NCI-H226 (cell line): Measurements from ENCODE around the gene POLR2A.
A peak's percentile ranks its signal among the peaks of the same experiment; 100 is the strongest.

ENCODE experiments used
- DNase-seq: peaks from one replicate; pipeline ENCODE4 v3.0.0-alpha.2; 2015

POLR2A gene

GRCh38 chr17:7484067-7484918 lies at the start of gene POLR2A:
Gene POLR2A (plus strand): TSS chr17:7484366.
- peak; percentile 96 for DNase-seq

GRCh38 chr17:7435676-7436555 lies 48.2 kb upstream of the POLR2A start:
- no peak for DNase-seq

- DNase-seq, result peak; percentile 81
Observed at GRCh38 chr17:7436556-7437368, 47.4 kb upstream of the POLR2A start.

- no peak for DNase-seq
Observed at GRCh38 chr17:7437369-7437863, 46.8 kb upstream of the POLR2A start.

DNA sequence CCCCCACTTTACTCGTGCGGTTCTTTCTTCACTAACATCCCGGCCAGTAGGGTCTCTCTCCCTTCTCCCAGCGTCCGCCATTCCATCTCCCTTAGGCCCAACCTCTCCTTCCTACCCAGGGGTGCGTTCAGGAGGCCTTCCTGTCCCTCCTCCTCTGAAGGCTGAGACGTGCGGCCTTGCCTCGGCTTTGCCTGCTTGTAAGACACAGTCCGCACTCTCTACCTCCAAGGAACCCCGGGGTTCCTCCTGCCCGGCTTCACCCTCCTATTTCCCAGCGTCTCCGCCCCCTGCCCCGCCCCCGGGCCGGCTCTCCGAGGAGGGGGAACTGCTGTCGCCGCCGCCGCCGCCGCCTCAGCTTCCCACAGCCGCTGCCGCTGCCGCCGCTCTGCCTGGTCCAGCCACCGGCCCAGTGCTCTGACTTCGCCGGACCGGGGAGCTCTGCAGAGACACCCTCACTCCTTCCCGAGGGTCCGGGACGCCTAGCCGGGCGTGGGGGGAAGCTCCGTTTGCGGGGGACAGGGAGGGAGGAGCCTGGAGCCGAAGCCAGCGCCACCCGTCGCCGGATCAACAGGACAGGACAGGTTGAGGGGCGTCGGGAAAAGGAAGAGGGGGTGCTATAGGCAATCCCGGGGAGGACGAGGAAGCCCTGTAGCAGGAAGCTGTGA lies 46.1 kb upstream of the POLR2A start:
- DNase-seq, result no peak

DNA sequence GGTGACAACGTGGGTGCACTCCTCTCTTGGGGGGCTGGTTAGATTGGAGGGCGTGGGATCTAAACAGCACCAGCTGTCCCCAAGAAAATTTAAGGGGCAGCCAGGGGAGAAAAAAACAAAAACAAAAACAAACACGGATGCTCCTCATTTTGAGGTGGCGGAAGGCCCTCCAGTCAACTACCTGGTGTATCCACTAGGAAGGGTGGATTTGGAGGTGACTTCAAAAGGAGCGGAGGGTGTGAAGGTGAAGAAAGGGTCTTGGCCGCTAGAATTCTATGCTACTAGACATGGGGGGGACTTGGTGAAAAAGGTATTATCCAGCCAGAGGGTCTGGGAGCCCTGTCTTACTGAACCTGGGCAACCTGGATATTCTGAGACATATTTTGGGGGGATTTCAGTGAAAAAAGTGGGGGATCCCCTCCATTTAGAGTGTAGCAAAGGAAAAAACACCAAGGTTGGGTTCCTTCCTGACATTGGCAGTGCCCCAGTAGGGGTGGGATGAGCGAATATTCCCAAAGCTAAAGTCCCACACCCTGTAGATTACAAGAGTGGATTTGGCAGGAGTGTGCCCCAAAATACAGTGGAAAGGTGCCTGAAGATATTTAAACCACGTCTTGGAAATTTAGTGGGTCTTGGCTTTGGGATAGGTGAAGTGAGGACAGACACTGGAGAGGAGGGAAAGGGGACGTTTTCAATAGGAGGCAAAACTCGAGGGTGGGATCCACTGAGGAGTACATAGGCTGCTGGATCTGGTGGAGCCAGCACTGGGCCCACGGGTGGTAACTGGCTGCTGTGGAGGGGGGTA lies 45.3 kb upstream of the POLR2A start:
- DNase-seq, result no peak

DNA sequence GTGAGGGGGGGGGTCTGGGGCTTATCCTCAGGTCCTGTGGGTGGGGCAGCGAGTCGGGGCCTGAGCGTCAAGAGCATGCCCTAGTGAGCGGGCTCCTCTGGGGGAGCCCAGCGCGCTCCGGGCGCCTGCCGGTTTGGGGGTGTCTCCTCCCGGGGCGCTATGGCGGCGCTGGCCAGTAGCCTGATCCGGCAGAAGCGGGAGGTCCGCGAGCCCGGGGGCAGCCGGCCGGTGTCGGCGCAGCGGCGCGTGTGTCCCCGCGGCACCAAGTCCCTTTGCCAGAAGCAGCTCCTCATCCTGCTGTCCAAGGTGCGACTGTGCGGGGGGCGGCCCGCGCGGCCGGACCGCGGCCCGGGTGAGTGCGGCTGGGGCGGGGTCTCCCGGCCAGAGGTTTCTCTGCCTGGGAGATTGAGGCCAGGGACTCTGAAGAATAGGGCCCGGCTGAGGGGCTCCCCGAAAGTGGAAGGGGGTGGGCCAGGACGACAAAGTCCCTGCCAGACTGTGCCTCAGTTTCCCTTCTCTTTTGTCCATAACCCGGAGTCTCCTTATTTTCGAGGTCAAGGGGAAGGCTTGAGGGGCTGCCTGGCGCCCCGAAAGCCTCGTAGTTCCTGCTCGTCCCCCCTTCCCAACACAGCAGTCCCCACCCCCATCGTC lies 44.6 kb upstream of the POLR2A start, which contains the start of gene FGF11:
TSS of gene FGF11 (plus strand) at position 51 of the 651 bp plus-strand sequence. CDS start at position 160, 109 bp downstream.
- no peak for DNase-seq

DNA sequence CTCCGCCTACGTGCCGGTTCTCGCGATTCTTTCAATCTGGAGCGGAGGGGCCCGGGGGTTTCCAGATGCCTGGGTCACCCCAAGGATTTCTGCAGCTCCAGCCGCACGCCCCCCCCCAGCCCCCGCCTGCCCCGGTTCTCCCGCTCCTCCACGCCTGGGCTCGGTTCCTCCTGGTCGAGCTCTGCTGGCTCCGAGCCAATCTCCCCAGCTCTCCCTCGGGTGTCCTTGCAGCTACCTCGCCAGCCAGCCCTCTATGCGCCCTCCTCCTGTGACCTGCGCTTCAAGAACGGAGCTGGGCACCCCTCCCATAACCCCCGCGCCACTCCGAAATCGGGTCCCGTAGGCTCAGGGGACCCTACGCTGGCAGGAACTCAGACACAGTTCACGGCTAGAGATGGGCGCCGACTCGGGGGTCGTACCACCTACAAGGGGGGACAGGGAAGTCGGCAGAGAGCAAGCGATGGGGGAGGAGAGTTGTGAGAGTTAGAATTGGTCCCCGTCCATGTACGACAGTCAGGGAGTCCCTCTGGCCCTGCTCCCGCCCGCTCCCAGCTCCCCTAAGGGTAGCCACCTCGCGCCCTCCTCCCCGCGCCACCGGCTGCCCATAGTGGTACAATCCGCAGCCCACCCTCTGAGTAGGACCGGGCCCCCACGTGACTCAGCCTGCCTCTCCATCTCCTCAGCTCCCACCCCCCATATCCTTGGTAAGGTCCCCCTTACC lies 43.9 kb upstream of the POLR2A start:
- DNase-seq, result peak; percentile 34

DNA sequence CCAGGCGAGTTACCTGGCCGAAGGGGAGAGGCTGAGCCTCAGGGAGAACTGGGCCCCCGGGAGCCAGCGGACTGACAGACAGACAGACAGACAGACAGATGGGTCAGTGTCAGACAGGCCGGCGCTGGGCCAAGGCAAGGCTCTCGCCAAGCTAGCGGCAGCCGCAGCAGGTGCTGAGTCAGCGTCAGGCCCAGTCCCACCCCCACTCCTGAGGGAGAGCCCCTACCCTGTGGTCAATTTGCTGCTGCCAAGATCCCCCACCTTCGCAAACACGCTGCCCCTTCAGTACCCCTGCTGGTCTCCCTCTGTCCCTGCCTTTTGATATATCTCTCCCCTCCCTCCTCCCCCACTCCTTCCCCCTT lies 43.4 kb upstream of the POLR2A start:
- peak; percentile 21 for DNase-seq

DNA sequence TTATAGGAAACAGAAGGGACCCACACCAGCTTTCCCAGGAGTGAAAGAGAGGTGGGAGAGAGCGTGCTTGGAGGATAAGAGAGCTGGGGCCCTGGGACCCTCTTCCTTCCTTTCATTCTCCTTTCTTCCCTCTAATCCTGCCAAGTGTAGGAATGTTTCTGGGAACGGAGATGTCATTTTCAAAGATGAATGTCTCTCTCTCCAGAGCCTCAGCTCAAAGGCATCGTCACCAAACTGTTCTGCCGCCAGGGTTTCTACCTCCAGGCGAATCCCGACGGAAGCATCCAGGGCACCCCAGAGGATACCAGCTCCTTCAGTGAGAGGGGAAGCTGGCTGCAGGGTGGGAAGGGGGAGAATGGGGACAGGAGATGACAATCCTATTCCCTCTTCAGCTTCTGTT lies 42.9 kb upstream of the POLR2A start:
- no peak for DNase-seq

GRCh38 chr17:7442142-7442541 lies 42.0 kb upstream of the POLR2A start:
- DNase-seq, result no peak

DNA sequence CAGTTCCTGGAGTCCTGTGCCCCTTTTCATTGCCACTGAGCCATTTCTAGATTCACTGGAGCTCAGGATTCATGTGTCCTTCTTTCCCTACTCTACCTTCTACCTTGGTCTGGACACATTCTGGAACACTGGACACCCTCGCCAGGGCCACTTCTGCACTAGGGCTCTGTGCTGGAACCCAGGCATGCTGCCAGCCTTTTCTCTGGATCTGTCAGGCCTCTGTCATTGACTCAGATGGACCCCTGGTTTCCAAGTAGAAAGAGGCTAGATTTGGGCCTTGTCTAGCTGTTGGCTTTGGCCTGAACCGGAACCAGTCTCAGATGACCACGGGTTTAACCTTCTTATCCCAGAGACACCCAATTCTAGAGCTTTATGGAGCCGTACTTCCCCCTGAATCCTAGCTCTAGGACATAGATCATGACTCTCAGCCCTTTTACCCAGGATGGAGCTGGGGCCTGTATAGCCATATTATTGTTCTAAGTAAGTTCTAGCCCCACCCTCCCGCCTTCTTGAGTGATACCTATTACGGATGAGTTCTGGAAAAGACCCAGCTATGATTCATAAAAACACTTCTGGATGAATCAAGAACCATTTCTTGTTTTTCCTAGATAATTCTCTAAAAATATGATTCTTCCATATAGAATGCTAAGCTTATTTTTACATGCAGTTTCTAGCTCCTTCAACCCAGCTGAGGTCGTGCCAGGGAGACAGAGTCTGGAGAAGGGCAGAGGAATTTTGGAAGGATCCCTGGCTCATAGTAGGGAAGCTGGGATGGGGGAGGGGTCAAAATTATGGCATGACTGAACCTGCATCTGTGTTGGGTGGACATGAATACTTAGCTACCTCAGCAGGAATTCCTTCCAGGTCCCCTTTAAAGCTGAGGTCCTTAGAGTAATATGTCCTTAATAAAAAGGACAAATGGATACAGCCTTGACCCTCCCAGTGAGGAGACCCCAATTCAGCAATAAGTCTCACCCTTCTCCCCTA lies 40.4 kb upstream of the POLR2A start:
- peak; percentile 69 for DNase-seq

- DNase-seq, result no peak
Observed at GRCh38 chr17:7444682-7445618, 39.2 kb upstream of the POLR2A start, which contains the start of gene CHRNB1. Gene CHRNB1 (plus strand): TSS chr17:7445061. CDS start chr17:7445128, 67 bp downstream.

- no peak for DNase-seq
Observed at GRCh38 chr17:7445619-7445968, 38.6 kb upstream of the POLR2A start.

- no peak for DNase-seq
Observed at GRCh38 chr17:7448461-7448860, 35.7 kb upstream of the POLR2A start.

DNA sequence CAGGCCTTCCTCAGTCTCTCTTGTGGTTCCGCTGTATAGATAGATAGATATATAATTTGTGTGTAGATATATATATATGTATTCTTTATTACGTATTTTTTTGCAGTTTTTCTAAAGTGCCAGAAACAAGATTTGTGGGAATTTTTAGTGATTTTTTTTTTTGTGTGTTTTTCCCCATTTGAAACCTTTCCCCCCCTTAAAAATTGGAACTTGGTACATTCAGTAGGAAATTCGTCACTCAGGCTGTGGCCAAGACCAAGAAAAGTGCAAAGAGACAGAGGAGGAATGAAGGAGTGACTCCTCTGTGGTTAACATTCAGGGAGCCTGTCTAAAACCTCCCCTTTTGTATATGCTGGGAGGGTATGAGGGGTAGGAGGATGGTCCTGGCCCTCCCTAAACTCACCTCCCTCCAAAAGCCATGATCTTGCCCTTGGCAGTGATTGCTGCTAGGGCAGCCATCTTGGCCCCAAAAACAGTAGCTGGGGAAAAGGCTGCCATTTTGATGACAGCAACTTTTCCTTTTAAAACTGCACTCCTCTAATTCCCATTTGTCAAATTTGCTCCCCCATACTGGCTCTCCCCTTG lies 24.1 kb upstream of the POLR2A start:
- no peak for DNase-seq
